HL-60 (cell line): ENCODE data around the gene GADD45A.

ENCODE experiments used
- DNase-seq, 2 experiments: peaks; one replicate each; pipeline ENCODE4 v3.0.0-alpha.2; 2010 to 2020; ENCODE audit warnings: low read depth in 1 of 2, low spot score in 1 of 2
- H3K27ac ChIP-seq: fragments of 250-450 bp; sonication (Bioruptor Pico); replicated peaks from 2 replicates; pipeline ENCODE4 v1.5.1; 2020; ENCODE audit warnings: mild to moderate bottlenecking, moderate library complexity
- H3K27me3 ChIP-seq: fragments of 250-450 bp; sonication (Bioruptor Pico); 2 replicates; pipeline ENCODE4 v1.5.1; 2021; ENCODE audit warnings: mild to moderate bottlenecking, moderate library complexity; ENCODE audit not compliant: insufficient read depth, poor library complexity, severe bottlenecking
- H3K4me3 ChIP-seq: replicated peaks from 2 replicates; pipeline ENCODE4 v1.5.1; 2011; ENCODE audit warnings: mild to moderate bottlenecking, control low read depth, low read length; ENCODE audit not compliant: insufficient read depth
- GABPA ChIP-seq: IDR thresholded peaks from 2 replicates; pipeline ENCODE4 v1.6.1; 2012; ENCODE audit warnings: low read depth
- POLR2AphosphoS5 ChIP-seq: IDR thresholded peaks from 2 replicates; pipeline ENCODE4 v1.6.1; 2012; ENCODE audit warnings: low read depth
- SPI1 ChIP-seq: IDR thresholded peaks from 2 replicates; pipeline ENCODE4 v1.6.1; 2012; ENCODE audit warnings: low read depth, mild to moderate bottlenecking, borderline replicate concordance
- TF ChIP-seq, protein P1 (sequence below): IDR thresholded peaks from one replicate; pipeline ENCODE4 v1.5.1; 2011; ENCODE audit warnings: low read length, control low read depth, inconsistent platforms; ENCODE audit not compliant: insufficient read depth
- TF ChIP-seq, protein P2 (sequence below): IDR thresholded peaks from 2 replicates; pipeline ENCODE4 v1.6.1; 2012; ENCODE audit warnings: low read depth; ENCODE audit not compliant: insufficient replicate concordance

The GADD45A gene

GRCh38 chr1:67683766-67684525 lies 1.1 kb upstream of the GADD45A start:
- DNase-seq, result no peak
- no peak for TF ChIP-seq GABPA
- Histone ChIP-seq H3K4me3 (no peak overlapping the region), H3K27ac (no peak overlapping the region), H3K27me3 (no peaks in the 10 kb centered on the region)

DNA sequence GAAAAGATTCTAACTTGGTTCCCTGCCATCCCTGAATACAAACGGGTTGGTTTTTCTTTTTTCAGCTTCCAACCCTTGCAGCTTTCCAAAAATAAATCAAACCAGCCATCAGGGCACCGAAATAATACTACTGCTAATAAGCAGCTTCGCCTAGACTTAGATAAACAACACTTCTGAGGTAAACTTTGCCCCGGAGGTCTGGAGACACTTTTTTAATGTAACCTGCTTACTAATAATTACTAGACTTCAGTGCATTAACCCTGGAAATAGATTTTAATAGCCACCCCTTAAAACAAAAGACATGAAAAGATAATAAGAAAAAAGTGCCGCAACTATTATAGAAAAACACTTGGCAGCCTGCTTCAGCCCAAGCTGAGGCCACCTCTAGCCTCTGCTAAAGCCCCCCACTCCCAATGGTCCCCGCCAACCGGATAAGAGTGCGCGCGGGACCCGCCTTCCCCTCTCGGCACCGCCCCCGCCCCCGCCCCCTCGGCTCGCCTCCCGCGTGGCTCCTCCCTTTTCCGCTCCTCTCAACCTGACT lies 405 bp upstream of the GADD45A start:
- no peak for DNase-seq
- Histone ChIP-seq H3K27ac (no peak overlapping the region), H3K4me3 (peak overlapping the region; percentile 22)

DNA sequence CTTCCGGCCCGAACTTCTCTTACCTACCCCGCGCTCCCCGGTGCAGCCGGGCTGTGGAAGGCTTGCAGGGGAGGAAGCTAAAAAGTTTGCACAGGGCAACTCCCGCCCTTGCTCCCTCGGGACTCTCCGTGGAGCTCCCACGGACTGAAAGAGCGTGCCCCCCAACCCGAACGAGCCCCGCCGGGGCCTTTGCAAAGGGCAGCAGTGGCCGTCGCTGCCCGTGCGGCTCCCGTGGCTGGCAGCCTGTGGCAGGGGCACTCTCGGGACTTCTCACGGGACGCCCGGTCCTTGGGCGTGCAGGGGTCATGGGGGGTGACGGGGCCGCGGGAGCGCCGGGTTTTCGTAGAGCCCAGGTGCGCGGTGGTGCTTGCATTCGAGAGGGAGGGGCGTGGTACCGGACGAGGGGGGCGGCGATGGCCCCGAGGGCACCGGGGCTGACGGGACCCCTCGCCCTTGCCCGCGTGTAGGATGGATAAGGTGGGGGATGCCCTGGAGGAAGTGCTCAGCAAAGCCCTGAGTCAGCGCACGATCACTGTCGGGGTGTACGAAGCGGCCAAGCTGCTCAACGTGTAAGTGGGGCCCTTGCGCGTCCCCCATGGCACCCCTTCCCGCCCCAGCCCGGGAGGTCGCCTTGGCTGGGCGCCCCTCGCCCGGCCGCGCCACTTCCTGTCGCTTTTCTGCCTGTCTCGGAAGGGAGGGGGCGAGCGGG lies 711 bp downstream of the GADD45A start:
- TF ChIP-seq POLR2AphosphoS5 (peak; percentile 18; the same call in 1 of the 2 replicates), GABPA (no peak), SPI1 (peak; percentile 40; the same call in 1 of the 2 replicates)
- TF ChIP-seq, protein P1, sequence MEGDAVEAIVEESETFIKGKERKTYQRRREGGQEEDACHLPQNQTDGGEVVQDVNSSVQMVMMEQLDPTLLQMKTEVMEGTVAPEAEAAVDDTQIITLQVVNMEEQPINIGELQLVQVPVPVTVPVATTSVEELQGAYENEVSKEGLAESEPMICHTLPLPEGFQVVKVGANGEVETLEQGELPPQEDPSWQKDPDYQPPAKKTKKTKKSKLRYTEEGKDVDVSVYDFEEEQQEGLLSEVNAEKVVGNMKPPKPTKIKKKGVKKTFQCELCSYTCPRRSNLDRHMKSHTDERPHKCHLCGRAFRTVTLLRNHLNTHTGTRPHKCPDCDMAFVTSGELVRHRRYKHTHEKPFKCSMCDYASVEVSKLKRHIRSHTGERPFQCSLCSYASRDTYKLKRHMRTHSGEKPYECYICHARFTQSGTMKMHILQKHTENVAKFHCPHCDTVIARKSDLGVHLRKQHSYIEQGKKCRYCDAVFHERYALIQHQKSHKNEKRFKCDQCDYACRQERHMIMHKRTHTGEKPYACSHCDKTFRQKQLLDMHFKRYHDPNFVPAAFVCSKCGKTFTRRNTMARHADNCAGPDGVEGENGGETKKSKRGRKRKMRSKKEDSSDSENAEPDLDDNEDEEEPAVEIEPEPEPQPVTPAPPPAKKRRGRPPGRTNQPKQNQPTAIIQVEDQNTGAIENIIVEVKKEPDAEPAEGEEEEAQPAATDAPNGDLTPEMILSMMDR, result no peak
- TF ChIP-seq, protein P2, sequence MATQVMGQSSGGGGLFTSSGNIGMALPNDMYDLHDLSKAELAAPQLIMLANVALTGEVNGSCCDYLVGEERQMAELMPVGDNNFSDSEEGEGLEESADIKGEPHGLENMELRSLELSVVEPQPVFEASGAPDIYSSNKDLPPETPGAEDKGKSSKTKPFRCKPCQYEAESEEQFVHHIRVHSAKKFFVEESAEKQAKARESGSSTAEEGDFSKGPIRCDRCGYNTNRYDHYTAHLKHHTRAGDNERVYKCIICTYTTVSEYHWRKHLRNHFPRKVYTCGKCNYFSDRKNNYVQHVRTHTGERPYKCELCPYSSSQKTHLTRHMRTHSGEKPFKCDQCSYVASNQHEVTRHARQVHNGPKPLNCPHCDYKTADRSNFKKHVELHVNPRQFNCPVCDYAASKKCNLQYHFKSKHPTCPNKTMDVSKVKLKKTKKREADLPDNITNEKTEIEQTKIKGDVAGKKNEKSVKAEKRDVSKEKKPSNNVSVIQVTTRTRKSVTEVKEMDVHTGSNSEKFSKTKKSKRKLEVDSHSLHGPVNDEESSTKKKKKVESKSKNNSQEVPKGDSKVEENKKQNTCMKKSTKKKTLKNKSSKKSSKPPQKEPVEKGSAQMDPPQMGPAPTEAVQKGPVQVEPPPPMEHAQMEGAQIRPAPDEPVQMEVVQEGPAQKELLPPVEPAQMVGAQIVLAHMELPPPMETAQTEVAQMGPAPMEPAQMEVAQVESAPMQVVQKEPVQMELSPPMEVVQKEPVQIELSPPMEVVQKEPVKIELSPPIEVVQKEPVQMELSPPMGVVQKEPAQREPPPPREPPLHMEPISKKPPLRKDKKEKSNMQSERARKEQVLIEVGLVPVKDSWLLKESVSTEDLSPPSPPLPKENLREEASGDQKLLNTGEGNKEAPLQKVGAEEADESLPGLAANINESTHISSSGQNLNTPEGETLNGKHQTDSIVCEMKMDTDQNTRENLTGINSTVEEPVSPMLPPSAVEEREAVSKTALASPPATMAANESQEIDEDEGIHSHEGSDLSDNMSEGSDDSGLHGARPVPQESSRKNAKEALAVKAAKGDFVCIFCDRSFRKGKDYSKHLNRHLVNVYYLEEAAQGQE, result no peak
- peak in 1 of 2 experiments; percentile 60 for DNase-seq
- Histone ChIP-seq H3K27ac (peak overlapping the region; percentile 74), H3K4me3 (peak overlapping the region; percentile 90), H3K27me3 (no peaks in the 10 kb centered on the region)

More for the DNA sequence above, 405 bp upstream of the GADD45A start:
- TF ChIP-seq, protein P2, result no peak
- TF ChIP-seq GABPA (no peak), POLR2AphosphoS5 (no peak), SPI1 (no peak)
- TF ChIP-seq, protein P1, result no peak
- H3K27me3 ChIP-seq, result no peaks in the 10 kb centered on the region
